ENCODE data around the gene ANXA4.
"Not testable (repeated sequence)": the region's sequence is repeated elsewhere in the genome, so short reads cannot be mapped to it uniquely, and the experiment has no call there.

Gene ANXA4

GRCh38 chr2:69811591-69811990 is 69.7 kb downstream of the ANXA4 start:
- Histone ChIP-seq H3K9me3 (ENCODE audit: control insufficient read depth, insufficient read depth, low read length) (no peaks in the 10 kb centered on the region), H3K4me1 (ENCODE audit: control insufficient read depth, insufficient read depth, low read length) (peaks cover 12% of the 10 kb centered on the region), H3K36me3 (ENCODE audit: control insufficient read depth, insufficient read depth, low read length) (no peaks in the 10 kb centered on the region), H3K9ac (ENCODE audit: low read depth, low read length) (no peak overlapping the region), H3K27ac (ENCODE audit: low read depth, low read length) (no peak overlapping the region), H3K4me3 (ENCODE audit: low read depth, low read length) (no peak overlapping the region), H3K27me3 (ENCODE audit: control insufficient read depth, insufficient read depth, low read length) (no peaks in the 10 kb centered on the region)

- Histone ChIP-seq H3K9me3 (ENCODE audit: control insufficient read depth, insufficient read depth, low read length) (no peaks in the 10 kb centered on the region), H3K4me3 (ENCODE audit: low read depth, low read length) (no peak overlapping the region), H3K27me3 (ENCODE audit: control insufficient read depth, insufficient read depth, low read length) (no peaks in the 10 kb centered on the region), H3K36me3 (ENCODE audit: control insufficient read depth, insufficient read depth, low read length) (no peaks in the 10 kb centered on the region), H3K27ac (ENCODE audit: low read depth, low read length) (no peak overlapping the region), H3K4me1 (ENCODE audit: control insufficient read depth, insufficient read depth, low read length) (peaks cover 14% of the 10 kb centered on the region), H3K9ac (ENCODE audit: low read depth, low read length) (no peak overlapping the region)
Observed at GRCh38 chr2:69815717-69816116, 73.8 kb downstream of the ANXA4 start.

DNA sequence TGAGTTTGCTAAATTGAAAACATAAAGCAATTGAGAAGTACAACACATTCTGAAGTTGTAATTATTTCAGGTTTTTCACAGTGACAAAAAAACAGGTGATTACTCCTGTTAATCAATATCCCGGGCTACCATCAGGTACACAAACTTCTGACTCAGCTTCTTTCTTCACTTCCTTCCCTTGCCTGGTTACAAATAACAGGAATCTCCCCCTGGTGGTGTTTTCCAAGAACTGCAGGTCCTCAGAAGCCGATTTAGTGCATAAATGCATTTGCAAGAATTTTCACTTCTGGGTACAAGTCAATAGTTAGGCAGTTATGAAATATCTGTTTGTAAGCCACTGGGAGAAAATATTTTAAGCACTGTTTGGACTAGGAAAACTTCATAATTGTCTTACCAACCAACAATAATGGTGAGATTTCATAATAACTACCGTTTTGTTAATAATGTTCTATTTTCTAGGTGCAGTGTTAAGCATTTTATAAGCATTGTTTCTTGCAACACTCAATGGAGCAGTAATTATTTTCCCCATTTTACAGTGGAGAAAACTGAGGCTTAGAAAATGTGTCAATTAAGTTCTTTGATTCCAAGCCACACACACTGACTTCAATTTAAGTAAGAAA is 75.1 kb downstream of the ANXA4 start:
- Histone ChIP-seq H3K27me3 (ENCODE audit: control insufficient read depth, insufficient read depth, low read length) (no peaks in the 10 kb centered on the region), H3K9ac (ENCODE audit: low read depth, low read length) (no peak overlapping the region), H3K9me3 (ENCODE audit: control insufficient read depth, insufficient read depth, low read length) (no peaks in the 10 kb centered on the region), H3K36me3 (ENCODE audit: control insufficient read depth, insufficient read depth, low read length) (no peaks in the 10 kb centered on the region; the same call in 1 of the 2 replicates), H3K27ac (ENCODE audit: low read depth, low read length) (no peak overlapping the region), H3K4me1 (ENCODE audit: control insufficient read depth, insufficient read depth, low read length) (peaks cover 14% of the 10 kb centered on the region), H3K4me3 (ENCODE audit: low read depth, low read length) (no peak overlapping the region)

- no peak overlapping the region for H3K4me3 ChIP-seq (ENCODE audit: low read depth, low read length)
- H3K27ac ChIP-seq (ENCODE audit: low read depth, low read length), result no peak overlapping the region
- H3K9ac ChIP-seq (ENCODE audit: low read depth, low read length), result no peak overlapping the region
- no peaks in the 10 kb centered on the region for H3K27me3 ChIP-seq (ENCODE audit: control insufficient read depth, insufficient read depth, low read length)
- H3K36me3 ChIP-seq (ENCODE audit: control insufficient read depth, insufficient read depth, low read length), result no peaks in the 10 kb centered on the region; the same call in 1 of the 2 replicates
- H3K4me1 ChIP-seq (ENCODE audit: control insufficient read depth, insufficient read depth, low read length), result peaks cover 14% of the 10 kb centered on the region
- H3K9me3 ChIP-seq (ENCODE audit: control insufficient read depth, insufficient read depth, low read length), result no peaks in the 10 kb centered on the region
Observed at GRCh38 chr2:69817729-69818501, 76.0 kb downstream of the ANXA4 start.

DNA sequence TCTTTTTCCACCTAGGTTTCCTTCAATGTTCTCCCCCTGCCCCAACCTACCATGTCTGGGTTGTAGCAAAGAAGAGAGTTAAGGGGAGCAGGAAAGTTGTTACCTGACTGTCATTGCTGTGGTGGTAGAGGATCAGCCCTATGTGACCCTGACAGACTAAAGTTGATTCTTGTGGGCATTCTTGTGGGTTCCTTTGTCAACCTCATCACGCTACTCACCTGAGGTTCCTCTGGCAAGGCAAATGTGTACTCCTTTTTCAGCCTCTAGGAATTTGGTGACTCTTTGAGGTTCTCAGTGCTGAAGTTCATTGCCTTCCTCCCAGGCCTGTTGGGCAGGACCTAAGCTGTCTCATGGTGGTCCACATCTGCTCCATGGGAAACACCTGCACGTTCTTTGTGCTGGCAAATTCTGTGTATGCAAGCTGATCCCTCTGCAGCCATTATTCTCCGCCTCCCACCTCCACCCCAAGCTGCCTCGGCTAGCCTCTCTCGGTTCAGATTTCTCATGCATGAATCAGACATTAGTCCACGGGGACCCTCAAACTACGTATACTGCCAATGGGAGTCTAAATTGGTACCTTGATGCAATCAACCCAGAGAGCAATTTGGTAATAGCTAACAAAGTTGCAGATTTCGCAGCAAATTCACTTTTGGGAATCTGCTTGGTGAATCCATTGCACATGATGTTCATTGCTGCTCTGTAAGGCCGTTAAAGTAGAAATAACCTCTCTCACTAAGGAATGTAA is 86.0 kb downstream of the ANXA4 start:
- Histone ChIP-seq H3K27ac (ENCODE audit: low read depth, low read length) (no peak overlapping the region), H3K4me1 (ENCODE audit: control insufficient read depth, insufficient read depth, low read length) (peaks cover 5% of the 10 kb centered on the region; the same call in 1 of the 2 replicates), H3K9me3 (ENCODE audit: control insufficient read depth, insufficient read depth, low read length) (no peaks in the 10 kb centered on the region), H3K27me3 (ENCODE audit: control insufficient read depth, insufficient read depth, low read length) (no peaks in the 10 kb centered on the region), H3K9ac (ENCODE audit: low read depth, low read length) (no peak overlapping the region), H3K36me3 (ENCODE audit: control insufficient read depth, insufficient read depth, low read length) (peaks cover 10% of the 10 kb centered on the region), H3K4me3 (ENCODE audit: low read depth, low read length) (no peak overlapping the region)

- Histone ChIP-seq H3K27ac (ENCODE audit: low read depth, low read length) (peak overlapping the region; percentile 99), H3K36me3 (ENCODE audit: control insufficient read depth, insufficient read depth, low read length) (peaks cover 17% of the 10 kb centered on the region), H3K9me3 (ENCODE audit: control insufficient read depth, insufficient read depth, low read length) (no peaks in the 10 kb centered on the region), H3K27me3 (ENCODE audit: control insufficient read depth, insufficient read depth, low read length) (no peaks in the 10 kb centered on the region), H3K4me1 (ENCODE audit: control insufficient read depth, insufficient read depth, low read length) (peaks cover 5% of the 10 kb centered on the region; the same call in 1 of the 2 replicates), H3K4me3 (ENCODE audit: low read depth, low read length) (peak overlapping the region; percentile 76), H3K9ac (ENCODE audit: low read depth, low read length) (peak overlapping the region; percentile 84)
Observed at GRCh38 chr2:69828938-69829255, 87.0 kb downstream of the ANXA4 start.

GRCh38 chr2:69829256-69830044 is 87.5 kb downstream of the ANXA4 start, which contains the start of gene GMCL1:
Gene GMCL1 (plus strand): TSS chr2:69829660. CDS start chr2:69829893, 233 bp downstream.
- Histone ChIP-seq H3K9ac (ENCODE audit: low read depth, low read length) (peak within 1 kb of the TSS; percentile 84), H3K36me3 (ENCODE audit: control insufficient read depth, insufficient read depth, low read length) (peaks cover 17% of the 10 kb centered on the region), H3K4me1 (ENCODE audit: control insufficient read depth, insufficient read depth, low read length) (peaks cover 5% of the 10 kb centered on the region; the same call in 1 of the 2 replicates), H3K4me3 (ENCODE audit: low read depth, low read length) (peak within 1 kb of the TSS; percentile 76), H3K27me3 (ENCODE audit: control insufficient read depth, insufficient read depth, low read length) (no peaks in the 10 kb centered on the region), H3K9me3 (ENCODE audit: control insufficient read depth, insufficient read depth, low read length) (no peaks in the 10 kb centered on the region), H3K27ac (ENCODE audit: low read depth, low read length) (peak within 1 kb of the TSS; percentile 99)

DNA sequence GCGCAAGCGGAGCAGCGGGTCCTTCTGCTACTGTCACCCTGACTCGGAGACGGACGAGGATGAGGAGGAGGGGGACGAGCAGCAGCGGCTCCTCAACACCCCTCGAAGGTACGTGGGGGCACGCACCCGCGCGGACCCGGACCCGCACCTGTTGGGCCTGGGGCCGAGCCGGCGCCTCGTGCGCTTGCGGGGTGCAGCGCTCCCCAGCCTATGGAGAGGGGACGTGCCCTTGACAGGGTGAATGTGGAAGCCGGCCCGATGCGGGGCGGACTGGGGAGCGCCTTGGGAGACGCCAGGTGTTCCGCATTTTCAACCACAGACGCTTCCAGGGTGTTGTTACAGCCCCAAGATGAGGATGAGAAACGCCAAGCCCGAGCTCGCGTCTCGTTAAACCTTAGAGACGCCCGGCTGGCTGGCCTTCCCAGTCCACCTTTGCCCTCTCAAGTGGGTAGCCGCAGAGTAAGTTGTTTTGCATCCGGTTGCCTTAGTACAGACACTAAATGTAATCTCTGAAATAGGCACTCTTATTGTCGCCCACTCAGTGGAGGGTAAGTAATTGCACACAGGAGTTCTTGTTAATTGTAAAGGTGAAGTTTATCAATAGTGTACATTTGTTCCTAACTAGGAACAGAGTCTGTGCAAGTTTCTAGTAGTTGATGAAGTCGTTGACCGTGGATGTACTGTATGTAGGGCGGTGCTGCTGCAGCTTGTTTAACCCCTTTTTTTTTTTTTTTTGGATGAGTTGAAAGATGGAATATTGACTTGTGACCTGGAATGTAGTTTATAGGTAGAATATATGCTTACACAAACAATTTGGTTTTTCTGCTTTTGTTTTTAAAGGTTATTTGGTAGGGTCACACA is 88.3 kb downstream of the ANXA4 start:
- peak overlapping the region; percentile 33 for H3K27ac ChIP-seq (ENCODE audit: low read depth, low read length)
- no peaks in the 10 kb centered on the region for H3K9me3 ChIP-seq (ENCODE audit: control insufficient read depth, insufficient read depth, low read length)
- H3K36me3 ChIP-seq (ENCODE audit: control insufficient read depth, insufficient read depth, low read length), result peaks cover 17% of the 10 kb centered on the region
- no peaks in the 10 kb centered on the region for H3K27me3 ChIP-seq (ENCODE audit: control insufficient read depth, insufficient read depth, low read length)
- H3K4me1 ChIP-seq (ENCODE audit: control insufficient read depth, insufficient read depth, low read length), result peaks cover 5% of the 10 kb centered on the region; the same call in 1 of the 2 replicates
- H3K4me3 ChIP-seq (ENCODE audit: low read depth, low read length), result peak overlapping the region; percentile 76
- H3K9ac ChIP-seq (ENCODE audit: low read depth, low read length), result peak overlapping the region; percentile 60; the same call in 1 of the 2 replicates

DNA sequence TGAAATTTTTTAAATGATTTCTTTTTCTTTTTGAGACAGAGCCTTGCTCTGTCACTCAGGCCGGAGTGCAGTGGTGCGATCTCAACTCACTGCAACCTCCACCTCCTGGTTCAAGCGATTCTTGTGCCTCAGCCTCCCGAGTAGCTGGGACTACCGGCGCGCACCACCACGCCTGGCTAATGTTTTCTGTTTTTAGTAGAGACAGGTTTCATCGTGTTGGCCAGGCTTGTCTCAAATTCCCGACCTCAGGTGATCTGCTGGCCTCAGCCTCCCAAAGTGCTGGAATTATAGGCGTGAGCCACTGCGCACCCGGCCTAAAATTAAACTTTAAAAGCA is 88.9 kb downstream of the ANXA4 start:
- not testable (repeated sequence) for H3K27ac ChIP-seq (ENCODE audit: low read depth, low read length)

DNA sequence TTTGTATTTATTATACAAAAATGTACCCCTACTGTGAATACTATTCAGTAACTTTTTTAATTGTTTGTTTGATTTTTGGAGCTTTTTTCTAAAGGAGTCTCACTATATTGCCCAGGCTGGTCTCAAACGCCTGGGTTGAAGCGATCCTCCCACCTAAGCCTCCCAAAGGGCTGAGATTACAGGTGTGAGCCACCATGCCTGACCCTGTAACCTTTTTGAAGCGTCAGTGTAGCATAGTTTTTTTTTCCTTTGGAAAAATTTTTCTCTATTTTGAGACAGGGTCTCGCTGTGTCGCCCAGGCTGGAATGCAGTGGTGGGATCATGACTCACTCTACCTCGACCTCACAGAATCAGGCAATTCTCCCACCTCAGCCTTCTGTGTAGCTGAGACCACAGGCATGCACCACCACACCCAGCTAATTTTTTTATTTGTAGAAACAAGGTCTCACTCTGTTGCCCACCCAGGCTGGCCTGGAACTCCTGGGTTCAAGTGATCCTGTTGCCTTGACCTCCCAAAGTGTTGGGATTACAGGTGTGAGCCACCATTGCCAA is 89.5 kb downstream of the ANXA4 start:
- Histone ChIP-seq H3K9me3 (ENCODE audit: control insufficient read depth, insufficient read depth, low read length) (no peaks in the 10 kb centered on the region), H3K27ac (ENCODE audit: low read depth, low read length) (no peak overlapping the region), H3K27me3 (ENCODE audit: control insufficient read depth, insufficient read depth, low read length) (no peaks in the 10 kb centered on the region), H3K4me1 (ENCODE audit: control insufficient read depth, insufficient read depth, low read length) (peaks cover 5% of the 10 kb centered on the region; the same call in 1 of the 2 replicates), H3K36me3 (ENCODE audit: control insufficient read depth, insufficient read depth, low read length) (peaks cover 17% of the 10 kb centered on the region), H3K4me3 (ENCODE audit: low read depth, low read length) (no peak overlapping the region), H3K9ac (ENCODE audit: low read depth, low read length) (no peak overlapping the region)

More for the DNA sequence above, 88.9 kb downstream of the ANXA4 start:
- not testable (repeated sequence) for H3K9ac ChIP-seq (ENCODE audit: low read depth, low read length); H3K9me3 ChIP-seq (ENCODE audit: control insufficient read depth, insufficient read depth, low read length); H3K4me1 ChIP-seq (ENCODE audit: control insufficient read depth, insufficient read depth, low read length); H3K27me3 ChIP-seq (ENCODE audit: control insufficient read depth, insufficient read depth, low read length)
- peak overlapping the region; percentile 76 for H3K4me3 ChIP-seq (ENCODE audit: low read depth, low read length)
- H3K36me3 ChIP-seq (ENCODE audit: control insufficient read depth, insufficient read depth, low read length), result peaks cover 17% of the 10 kb centered on the region
